T-helper 17 cell (primary cell): ENCODE data around the gene KPRP. TPM values are rescaled to one million over a fixed set of nuclear protein-coding genes. Genes with fewer than 3 reads are reported as not detected.

Source experiments
- ATAC-seq: fragments of 150-1000 bp; cut with Tn5 transposase; 2 replicates; pipeline ENCODE4 v1.10.0; 2021; ENCODE audit warnings: mild to moderate bottlenecking, moderate library complexity
- DNase-seq, 3 donors: peaks; one replicate each; pipeline versions ENCODE4 v3.0.0 to v3.0.0-alpha.2; 2020 to 2021
- H3K9me3 ChIP-seq: one replicate; pipeline ENCODE4 v1.7.0; 2013; ENCODE audit warnings: low read length, mild to moderate bottlenecking; ENCODE audit not compliant: control insufficient read depth, poor library complexity, severe bottlenecking
- H3K27ac Mint-ChIP-seq: one replicate; pipeline ENCODE4 v1.8.0; 2022; ENCODE audit warnings: mild to moderate bottlenecking, moderate library complexity, mixed read lengths
- H3K27me3 Mint-ChIP-seq: one replicate; pipeline ENCODE4 v1.8.0; 2022; ENCODE audit warnings: mixed read lengths
- H3K36me3 Mint-ChIP-seq: one replicate; pipeline ENCODE4 v1.8.0; 2022; ENCODE audit warnings: low read depth, mixed read lengths
- H3K4me1 Mint-ChIP-seq: one replicate; pipeline ENCODE4 v1.8.0; 2022; ENCODE audit warnings: mild to moderate bottlenecking, mixed read lengths
- H3K4me3 Mint-ChIP-seq: one replicate; pipeline ENCODE4 v1.8.0; 2022; ENCODE audit warnings: mild to moderate bottlenecking, moderate library complexity, mixed read lengths
- total RNA-seq, 4 donors: library from RNA in 2 of 4; stranded (reverse) in 2 of 4; gene quantifications; one replicate each; pipeline ENCODE4 v1.2.3 and lab custom pipeline; 2022 to 2026

KPRP gene
- total RNA-seq, 2 donors from 2014 or later = not detected

DNA sequence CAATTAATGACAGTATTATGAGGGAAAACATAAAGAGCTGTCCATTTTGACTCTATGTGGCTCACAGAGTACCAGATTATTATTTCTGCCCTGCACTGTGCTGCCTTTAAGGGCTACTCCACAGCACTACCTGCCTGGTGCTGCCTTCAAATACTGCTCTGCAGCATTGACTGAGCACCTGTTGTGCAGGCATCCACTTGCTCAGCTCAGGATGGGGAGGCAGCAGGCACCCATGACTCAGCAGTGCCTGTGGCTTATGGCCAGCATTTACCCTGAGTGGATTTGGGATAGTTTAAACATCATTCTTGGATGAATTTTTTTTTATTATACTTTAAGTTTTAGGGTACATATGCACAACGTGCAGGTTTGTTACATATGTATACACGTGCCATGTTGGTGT, 953 bp upstream of the KPRP start:
- H3K4me1 Mint-ChIP-seq = no peaks in the 10 kb centered on the region
- no peak overlapping the region for H3K4me3 Mint-ChIP-seq
- H3K27me3 Mint-ChIP-seq = peaks cover 79% of the 10 kb centered on the region
- no peaks in the 10 kb centered on the region for H3K9me3 ChIP-seq
- no peak overlapping the region for H3K27ac Mint-ChIP-seq
- DNase-seq (no peak), ATAC-seq (no peak)
- H3K36me3 Mint-ChIP-seq = no peaks in the 10 kb centered on the region

DNA sequence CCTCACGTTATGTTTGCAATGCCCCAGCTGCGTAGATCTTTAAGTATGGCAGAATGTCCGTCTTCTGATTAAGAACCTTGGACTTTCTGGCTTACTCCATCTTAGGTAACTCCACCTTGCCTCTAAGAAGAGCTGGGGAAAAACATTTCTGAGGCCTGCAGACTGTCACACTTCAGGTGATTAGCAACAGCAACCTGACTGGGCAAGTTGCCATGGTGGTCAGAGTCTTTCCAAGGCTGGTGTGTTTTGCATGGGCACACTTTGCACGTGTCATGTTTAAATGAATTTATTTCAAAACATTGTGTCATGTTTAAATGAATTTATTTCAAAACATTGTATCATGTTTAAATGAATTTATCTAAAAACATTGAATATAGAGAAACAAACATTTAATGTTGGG, 811 bp downstream of the KPRP start:
- no peak for DNase-seq
- Mint-ChIP-seq H3K27me3 (peaks cover 76% of the 10 kb centered on the region), H3K36me3 (no peaks in the 10 kb centered on the region), H3K4me3 (no peak overlapping the region), H3K4me1 (no peaks in the 10 kb centered on the region), H3K27ac (no peak overlapping the region)
- ATAC-seq = no peak
- H3K9me3 ChIP-seq = no peaks in the 10 kb centered on the region

DNA sequence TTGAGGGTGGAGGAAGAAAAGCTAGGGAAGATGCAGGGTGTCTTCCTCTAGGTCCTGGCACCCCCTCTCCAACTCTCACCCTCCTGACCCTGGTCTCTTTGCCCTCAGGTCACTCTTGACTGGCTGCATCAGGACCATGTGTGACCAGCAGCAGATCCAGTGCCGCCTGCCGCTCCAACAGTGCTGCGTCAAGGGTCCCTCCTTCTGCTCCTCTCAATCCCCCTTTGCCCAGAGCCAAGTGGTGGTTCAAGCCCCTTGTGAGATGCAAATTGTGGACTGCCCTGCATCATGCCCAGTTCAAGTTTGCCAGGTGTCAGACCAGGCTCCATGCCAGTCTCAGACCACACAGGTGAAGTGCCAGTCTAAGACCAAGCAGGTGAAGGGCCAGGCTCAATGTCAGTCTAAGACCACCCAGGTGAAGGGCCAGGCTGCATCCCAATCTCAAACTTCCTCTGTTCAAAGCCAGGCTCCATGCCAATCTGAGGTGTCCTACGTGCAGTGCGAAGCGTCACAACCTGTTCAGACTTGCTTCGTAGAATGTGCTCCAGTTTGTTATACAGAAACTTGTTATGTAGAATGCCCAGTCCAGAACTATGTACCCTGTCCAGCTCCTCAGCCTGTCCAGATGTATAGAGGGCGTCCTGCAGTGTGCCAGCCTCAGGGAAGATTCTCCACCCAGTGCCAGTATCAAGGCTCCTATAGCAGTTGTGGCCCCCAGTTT, 1.8 kb downstream of the KPRP start:
- H3K9me3 ChIP-seq = no peaks in the 10 kb centered on the region
- Mint-ChIP-seq H3K4me1 (no peaks in the 10 kb centered on the region), H3K4me3 (no peak overlapping the region), H3K27me3 (peaks cover 76% of the 10 kb centered on the region), H3K27ac (no peak overlapping the region), H3K36me3 (no peaks in the 10 kb centered on the region)
- ATAC-seq (no peak), DNase-seq (no peak)

DNA sequence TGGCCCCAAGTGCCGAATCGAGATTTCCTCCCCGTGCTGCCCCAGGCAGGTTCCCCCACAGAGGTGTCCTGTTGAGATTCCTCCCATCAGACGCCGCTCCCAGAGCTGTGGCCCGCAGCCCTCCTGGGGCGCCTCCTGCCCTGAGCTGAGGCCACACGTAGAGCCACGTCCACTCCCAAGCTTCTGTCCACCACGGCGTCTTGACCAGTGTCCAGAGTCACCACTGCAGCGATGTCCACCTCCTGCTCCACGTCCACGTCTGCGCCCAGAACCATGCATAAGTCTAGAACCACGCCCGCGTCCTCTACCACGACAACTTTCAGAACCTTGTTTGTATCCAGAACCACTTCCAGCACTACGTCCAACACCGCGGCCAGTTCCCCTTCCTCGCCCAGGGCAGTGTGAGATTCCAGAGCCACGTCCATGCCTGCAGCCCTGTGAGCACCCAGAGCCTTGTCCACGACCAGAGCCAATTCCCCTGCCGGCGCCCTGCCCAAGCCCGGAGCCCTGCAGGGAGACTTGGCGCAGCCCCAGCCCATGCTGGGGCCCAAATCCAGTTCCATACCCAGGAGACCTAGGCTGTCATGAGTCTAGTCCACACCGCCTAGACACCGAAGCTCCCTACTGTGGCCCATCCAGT, 2.8 kb downstream of the KPRP start:
- peaks cover 2% of the 10 kb centered on the region for H3K4me1 Mint-ChIP-seq
- H3K4me3 Mint-ChIP-seq = no peak overlapping the region
- H3K27me3 Mint-ChIP-seq = peaks cover 76% of the 10 kb centered on the region
- DNase-seq (no peak), ATAC-seq (no peak)
- no peak overlapping the region for H3K27ac Mint-ChIP-seq
- no peaks in the 10 kb centered on the region for H3K9me3 ChIP-seq
- no peaks in the 10 kb centered on the region for H3K36me3 Mint-ChIP-seq

DNA sequence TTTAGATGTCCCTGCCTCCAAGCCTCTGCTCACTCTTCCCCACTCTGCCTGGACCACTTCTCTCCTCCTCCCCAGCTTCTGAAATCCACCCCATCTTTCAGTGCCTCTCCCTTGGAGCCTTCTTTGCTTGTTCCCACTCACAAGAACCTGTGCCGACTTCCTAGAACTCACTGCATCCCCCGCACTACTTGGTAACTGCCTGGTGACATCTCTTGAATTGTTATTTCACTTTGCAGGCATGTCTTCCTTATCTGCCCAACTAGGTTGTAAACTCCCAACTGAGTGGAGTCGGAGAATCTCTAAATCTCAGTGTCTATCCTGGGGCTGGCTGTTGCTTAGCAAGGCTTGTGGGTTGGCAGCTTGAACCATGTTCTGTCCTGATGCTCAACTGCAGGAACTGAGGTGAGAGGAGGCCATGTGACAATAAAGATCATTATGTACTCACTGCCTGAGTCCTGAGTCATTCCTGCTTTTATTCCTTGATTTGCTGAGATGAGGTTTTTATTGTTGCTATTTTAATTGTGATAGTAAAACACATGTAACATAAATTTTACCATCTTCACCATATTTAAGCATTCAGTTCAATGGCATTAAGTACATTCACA, 3.9 kb downstream of the KPRP start:
- DNase-seq (no peak), ATAC-seq (no peak)
- H3K4me3 Mint-ChIP-seq = peak overlapping the region; percentile 22
- H3K4me1 Mint-ChIP-seq = peaks cover 2% of the 10 kb centered on the region
- no peak overlapping the region for H3K27ac Mint-ChIP-seq
- H3K9me3 ChIP-seq = no peaks in the 10 kb centered on the region
- H3K36me3 Mint-ChIP-seq = no peaks in the 10 kb centered on the region
- peaks cover 76% of the 10 kb centered on the region for H3K27me3 Mint-ChIP-seq

DNA sequence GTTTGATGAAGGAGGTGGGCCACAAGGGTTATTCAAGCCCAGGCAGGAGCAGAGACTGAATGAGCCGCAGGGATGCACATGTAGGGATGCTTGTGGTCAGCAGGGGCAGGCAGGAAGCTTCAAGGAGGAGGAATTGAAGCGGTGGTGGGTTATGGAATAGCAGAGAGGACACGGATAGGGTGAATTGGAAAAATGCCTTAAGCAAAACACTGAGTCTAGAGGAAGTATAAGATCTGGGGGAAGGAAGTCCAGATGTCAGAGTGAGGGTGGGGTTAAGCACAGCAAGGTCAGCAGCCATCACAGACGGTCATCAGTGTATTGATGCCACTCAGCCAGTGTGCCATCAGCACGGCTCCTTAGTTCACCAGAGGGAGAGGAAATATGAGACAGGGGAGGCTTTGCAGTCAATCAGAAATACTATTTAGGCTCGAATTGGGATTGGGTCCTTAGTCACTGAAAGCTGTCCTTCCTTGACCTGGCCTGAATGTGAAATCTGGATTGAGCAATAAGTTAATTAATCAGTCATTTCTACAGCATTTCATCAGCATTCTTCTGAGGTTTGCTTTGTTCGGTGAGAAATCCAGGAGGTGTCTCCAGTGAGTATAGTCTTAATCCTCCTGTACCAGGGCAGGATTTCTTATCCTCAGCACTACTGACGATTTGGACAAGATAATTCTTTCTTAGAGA, 11.2 kb downstream of the KPRP start:
- Mint-ChIP-seq H3K27me3 (peaks cover 46% of the 10 kb centered on the region), H3K4me3 (no peak overlapping the region), H3K4me1 (peaks cover 2% of the 10 kb centered on the region)

DNA sequence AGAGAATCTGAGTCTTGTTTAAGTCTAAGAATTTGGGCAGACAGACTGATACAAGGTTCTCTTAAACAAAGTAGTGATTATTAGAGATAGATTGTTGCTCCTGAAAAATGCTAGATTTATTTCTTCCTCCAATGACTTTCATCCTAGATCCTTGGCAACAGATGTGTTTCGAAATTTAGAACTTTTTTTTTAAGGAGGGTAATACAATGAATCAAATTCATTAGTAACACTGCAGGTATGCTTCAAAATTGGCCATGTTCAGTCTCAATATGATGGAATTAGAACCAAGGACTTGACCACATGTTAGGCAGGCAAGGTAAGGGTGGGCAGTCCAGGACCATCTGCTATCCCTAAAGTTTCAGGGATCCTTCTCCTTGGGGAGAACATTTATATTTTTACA, 12.6 kb downstream of the KPRP start:
- H3K27me3 Mint-ChIP-seq = peaks cover 46% of the 10 kb centered on the region
- no peak for DNase-seq
- H3K4me3 Mint-ChIP-seq = no peak overlapping the region
- H3K36me3 Mint-ChIP-seq = no peaks in the 10 kb centered on the region
- H3K9me3 ChIP-seq = no peaks in the 10 kb centered on the region
- ATAC-seq = no peak
- H3K27ac Mint-ChIP-seq = no peak overlapping the region
- peaks cover under 1% of the 10 kb centered on the region for H3K4me1 Mint-ChIP-seq

More for the DNA sequence above, 11.2 kb downstream of the KPRP start:
- H3K27ac Mint-ChIP-seq = no peak overlapping the region
- H3K9me3 ChIP-seq = no peaks in the 10 kb centered on the region
- DNase-seq = no peak
- no peak for ATAC-seq
- no peaks in the 10 kb centered on the region for H3K36me3 Mint-ChIP-seq

DNA sequence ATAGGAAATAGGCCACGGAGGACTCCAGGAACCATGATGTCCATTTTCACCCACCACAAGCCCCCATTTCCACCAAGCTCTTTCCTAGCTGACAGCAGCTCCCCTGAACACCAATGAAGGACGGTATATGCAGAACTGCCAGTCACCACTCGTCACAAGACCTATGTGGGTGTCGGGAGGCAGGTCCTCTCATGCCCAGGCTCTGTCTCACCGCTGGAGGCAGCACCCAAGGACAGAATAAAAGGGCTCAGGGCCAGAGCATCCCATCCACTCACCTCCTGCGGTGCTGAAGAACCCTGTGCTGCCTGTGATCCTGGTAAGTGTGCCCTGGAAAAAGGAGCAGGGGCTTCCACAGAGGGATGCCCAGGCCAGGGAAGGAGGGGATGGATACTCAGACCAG, 17.1 kb downstream of the KPRP start, which contains the start of gene LCE1F:
TSS of gene LCE1F (plus strand) at position 266 of the 400 bp plus-strand sequence. CDS start 1,232 bp downstream, outside the sequence.
- no peak within 1 kb of the TSS for H3K4me3 Mint-ChIP-seq
- no peaks in the 10 kb centered on the region for H3K36me3 Mint-ChIP-seq
- H3K27me3 Mint-ChIP-seq = peaks cover 49% of the 10 kb centered on the region
- ATAC-seq = no peak
- no peaks in the 10 kb centered on the region for H3K4me1 Mint-ChIP-seq
- no peak within 1 kb of the TSS for H3K27ac Mint-ChIP-seq
- no peaks in the 10 kb centered on the region for H3K9me3 ChIP-seq
- DNase-seq = no peak

DNA sequence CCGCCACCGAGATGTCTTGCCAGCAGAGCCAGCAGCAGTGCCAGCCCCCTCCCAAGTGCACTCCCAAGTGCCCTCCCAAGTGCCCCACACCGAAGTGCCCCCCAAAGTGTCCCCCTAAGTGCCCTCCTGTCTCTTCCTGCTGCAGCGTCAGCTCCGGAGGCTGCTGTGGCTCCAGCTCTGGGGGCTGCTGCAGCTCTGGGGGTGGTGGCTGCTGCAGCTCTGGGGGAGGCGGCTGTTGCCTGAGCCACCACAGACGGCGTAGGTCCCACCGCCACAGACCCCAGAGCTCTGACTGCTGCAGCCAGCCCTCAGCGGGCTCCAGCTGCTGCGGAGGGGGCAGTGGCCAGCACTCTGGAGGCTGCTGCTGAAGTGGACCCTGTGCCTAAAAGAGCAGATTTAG, 18.5 kb downstream of the KPRP start:
- no peaks in the 10 kb centered on the region for H3K36me3 Mint-ChIP-seq
- no peaks in the 10 kb centered on the region for H3K9me3 ChIP-seq

DNA sequence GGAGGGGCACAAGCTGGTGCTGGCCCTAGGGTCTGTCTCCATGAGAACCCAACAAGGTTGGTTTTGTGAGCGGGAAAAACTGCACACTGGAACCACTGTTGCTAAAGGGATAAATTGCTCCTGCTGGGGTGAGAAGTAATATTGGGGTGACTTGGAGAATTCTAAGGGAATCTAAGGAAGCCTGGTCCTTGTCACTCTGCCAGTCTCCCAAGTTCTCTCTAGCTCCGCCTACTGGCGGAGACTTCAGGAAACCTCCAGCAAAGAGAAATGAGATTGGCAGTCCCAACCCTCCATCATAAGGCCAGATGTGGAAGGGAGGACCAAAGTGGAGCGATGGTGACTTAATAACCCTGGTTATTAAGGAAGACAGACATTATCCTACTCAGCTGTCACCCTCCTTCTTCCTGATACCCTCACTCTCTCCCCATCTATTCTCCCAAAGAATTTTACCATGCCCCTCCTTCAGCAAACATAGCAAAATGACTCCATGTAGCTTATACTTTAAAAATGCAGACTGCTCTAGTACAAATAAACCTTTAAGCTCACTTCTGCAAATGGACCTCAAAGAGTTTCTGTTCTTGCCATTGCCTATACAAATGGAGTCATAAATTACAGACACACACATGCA, 19.8 kb downstream of the KPRP start:
- Mint-ChIP-seq H3K27ac (no peak overlapping the region), H3K4me1 (no peaks in the 10 kb centered on the region), H3K27me3 (peaks cover 51% of the 10 kb centered on the region), H3K4me3 (no peak overlapping the region), H3K36me3 (no peaks in the 10 kb centered on the region)
- no peaks in the 10 kb centered on the region for H3K9me3 ChIP-seq
- no peak for ATAC-seq
- no peak for DNase-seq

More for the DNA sequence above, 18.5 kb downstream of the KPRP start:
- Mint-ChIP-seq H3K4me1 (no peaks in the 10 kb centered on the region), H3K27ac (no peak overlapping the region), H3K4me3 (no peak overlapping the region), H3K27me3 (peaks cover 51% of the 10 kb centered on the region)
- ATAC-seq (no peak), DNase-seq (no peak)

DNA sequence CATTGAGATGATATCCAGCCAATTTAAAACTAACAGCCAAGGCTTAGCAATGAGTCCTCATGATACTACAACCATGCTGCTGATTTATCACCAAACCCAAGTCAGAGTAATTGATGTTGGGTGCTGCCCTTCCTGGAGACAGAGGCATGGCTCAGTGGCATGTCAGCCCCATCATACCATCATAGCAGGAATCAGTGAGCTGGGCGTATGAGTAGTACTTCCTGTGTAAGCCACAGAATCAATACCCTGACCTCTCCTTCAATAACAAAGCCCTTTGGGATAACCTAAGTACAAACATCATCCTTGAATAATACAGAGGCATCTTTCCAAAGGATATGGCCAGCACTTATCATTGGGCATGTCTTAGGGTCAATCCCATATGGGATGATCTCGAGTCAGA, 25.3 kb downstream of the KPRP start:
- no peak for DNase-seq
- no peak for ATAC-seq
- Mint-ChIP-seq H3K4me1 (peaks cover 2% of the 10 kb centered on the region), H3K36me3 (peaks cover 5% of the 10 kb centered on the region), H3K27me3 (peaks cover 76% of the 10 kb centered on the region), H3K4me3 (no peak overlapping the region), H3K27ac (no peak overlapping the region)
- H3K9me3 ChIP-seq = no peaks in the 10 kb centered on the region

DNA sequence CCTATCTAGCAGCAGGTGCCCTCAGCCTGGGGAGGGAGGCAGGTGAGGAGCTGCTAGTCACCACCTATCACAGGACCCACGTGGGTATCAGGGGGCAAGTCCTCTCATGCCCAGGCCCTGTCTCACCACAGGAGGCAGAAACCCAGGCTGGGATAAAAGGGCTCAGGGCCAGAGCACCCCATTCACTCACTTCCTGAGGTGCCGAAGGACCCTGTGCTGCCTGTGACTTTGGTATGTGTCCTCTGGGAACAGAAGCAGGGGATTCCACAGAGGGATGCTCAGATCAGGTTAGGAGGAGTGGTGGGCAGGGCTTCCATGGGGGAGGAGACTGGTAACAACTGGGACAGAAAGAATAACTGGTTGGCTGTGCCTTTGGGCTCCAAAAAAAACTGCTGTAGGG, 28.3 kb downstream of the KPRP start, which contains the start of gene LCE1E:
TSS of gene LCE1E (plus strand) at position 181 of the 400 bp plus-strand sequence. CDS start 1,043 bp downstream, outside the sequence.
- H3K27me3 Mint-ChIP-seq = peaks cover 73% of the 10 kb centered on the region
- H3K4me3 Mint-ChIP-seq = no peak within 1 kb of the TSS
- H3K9me3 ChIP-seq = no peaks in the 10 kb centered on the region
- ATAC-seq = no peak
- H3K36me3 Mint-ChIP-seq = peaks cover 6% of the 10 kb centered on the region
- peaks cover 2% of the 10 kb centered on the region for H3K4me1 Mint-ChIP-seq
- DNase-seq = no peak
- no peak within 1 kb of the TSS for H3K27ac Mint-ChIP-seq

DNA sequence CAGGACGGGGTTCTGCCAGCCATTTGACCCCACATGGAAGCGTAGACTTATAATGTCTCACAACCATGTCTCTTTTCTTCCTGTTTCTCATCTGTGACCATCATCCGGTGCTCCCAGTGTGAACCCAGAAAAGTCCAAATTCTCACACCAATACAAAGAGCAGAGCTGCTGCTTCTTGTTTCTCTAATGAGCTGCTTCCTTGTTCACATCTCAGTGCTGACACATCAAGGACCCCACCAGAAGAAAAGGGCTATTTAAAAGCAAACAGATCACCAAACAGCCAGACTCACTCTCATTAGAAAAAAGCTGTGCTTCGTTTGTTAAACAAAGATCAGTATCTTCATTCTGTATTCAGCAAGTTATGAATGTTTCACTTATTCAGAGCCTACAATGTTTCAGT, 37.9 kb downstream of the KPRP start:
- DNase-seq (no peak), ATAC-seq (no peak)
- no peak overlapping the region for H3K4me3 Mint-ChIP-seq
- H3K27ac Mint-ChIP-seq = no peak overlapping the region
- H3K4me1 Mint-ChIP-seq = peaks cover 8% of the 10 kb centered on the region
- no peaks in the 10 kb centered on the region for H3K9me3 ChIP-seq
- peaks cover 3% of the 10 kb centered on the region for H3K36me3 Mint-ChIP-seq
- peaks cover 55% of the 10 kb centered on the region for H3K27me3 Mint-ChIP-seq
